ENCODE data around the gene TRIO. TPM values are rescaled to one million over a fixed set of nuclear protein-coding genes. Genes with fewer than 3 reads are reported as not detected.

The TRIO gene
- total and polyA plus RNA-seq, 2 donors (not counting 3 experiments of a cell fraction or from before 2014, with no cell fraction given) = 82.9 to 248 TPM

DNA sequence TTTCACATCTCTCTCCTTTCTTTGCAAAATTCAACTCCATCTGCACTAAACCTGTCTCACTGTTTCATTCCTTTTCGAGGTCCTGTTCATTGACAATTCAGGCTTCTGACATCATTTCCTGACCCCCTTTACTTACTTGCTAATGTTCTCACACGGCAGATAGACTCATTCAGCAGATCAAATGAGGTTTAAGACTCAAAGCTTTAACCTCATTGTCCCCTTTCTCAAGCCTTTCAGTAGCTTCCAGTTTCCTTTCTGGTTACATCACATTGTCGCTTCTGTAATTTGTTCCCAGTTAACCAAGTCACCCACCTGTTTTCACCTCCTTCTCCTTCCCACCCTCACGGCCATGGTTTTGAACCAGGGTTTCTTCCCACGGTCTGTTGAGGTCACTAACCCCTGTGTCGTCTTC, 295.1 kb downstream of the TRIO start:
- DNase-seq (ENCODE audit: low read depth, low spot score) = no peak
- H4K20me1 ChIP-seq (replicated peaks; ENCODE audit: control insufficient read depth, extremely low read depth, insufficient read depth, low read length) = no peaks in the 10 kb centered on the region
- FAIRE-seq = no peak
- dilution Hi-C loops (cut with MboI; ENCODE audit: extremely low pct_ligation_motif_present, low sequenced_read_pairs) = no loop called here
- H3K9ac ChIP-seq (replicated peaks; ENCODE audit: extremely low read depth, insufficient read depth, low read length) = no peak overlapping the region
- no peak overlapping the region for H3K4me3 ChIP-seq (replicated peaks in 1 of 3; ENCODE audit: insufficient read depth in 1 of 3, low read depth in 1 of 3, low read length in 3 of 3)
- TF ChIP-seq MAX (IDR thresholded peaks at IDR 0.05; ENCODE audit: insufficient read depth, insufficient read length) (no peak), POLR2AphosphoS5 (IDR thresholded peaks at IDR 0.05; ENCODE audit: insufficient read depth, low read depth, low read length) (no peak), FOS (IDR thresholded peaks at IDR 0.05; ENCODE audit: borderline replicate concordance, insufficient read depth, low read length) (no peak), EZH2 (IDR thresholded peaks at IDR 0.05; ENCODE audit: borderline replicate concordance, low read depth, low read length, severe bottlenecking) (no peak), MYC (IDR thresholded peaks at IDR 0.05; ENCODE audit: low read depth, low read length) (no peak), CTCF (IDR thresholded peaks at IDR 0.05; ENCODE audit: extremely low read depth in 1 of 2, insufficient read depth in 1 of 2, low read depth in 1 of 2, low read length in 2 of 2) (no peak), GATA2 (IDR thresholded peaks at IDR 0.05; ENCODE audit: insufficient read depth, insufficient read length, low read depth, low read length) (no peak), JUN (IDR thresholded peaks at IDR 0.05; ENCODE audit: borderline replicate concordance, insufficient read depth, insufficient read length, low read depth) (no peak), POLR2A (IDR thresholded peaks at IDR 0.05; ENCODE audit: low read depth, low read length) (no peak)
- H3K27ac ChIP-seq (ENCODE audit: insufficient read depth, low read depth, low read length) = no peak overlapping the region
- no peaks in the 10 kb centered on the region for H3K9me1 ChIP-seq (replicated peaks; ENCODE audit: control insufficient read depth, extremely low read depth, insufficient read depth, low read length)
- H3K9me3 ChIP-seq (replicated peaks; ENCODE audit: control insufficient read depth, insufficient read depth, low read length) = no peaks in the 10 kb centered on the region
- H3K4me1 ChIP-seq (ENCODE audit: control insufficient read depth, extremely low read depth, insufficient read depth, low read length) = peaks cover 41% of the 10 kb centered on the region
- no peak overlapping the region for H2AFZ ChIP-seq (ENCODE audit: low read depth, low read length)
- no TSS peak for BruUV-seq (replicated peaks)
- POLR2A ChIA-PET = no interaction called here
- CTCF ChIA-PET = no interaction called here
- intact Hi-C loops (cut with micrococcal nuclease) = no loop called here
- H3K4me2 ChIP-seq (ENCODE audit: insufficient read depth, low read length) = no peak overlapping the region
- H3K79me2 ChIP-seq (ENCODE audit: control insufficient read depth, insufficient read depth, low read length) = peaks cover 56% of the 10 kb centered on the region
- peaks cover 0 to 2% of the 10 kb centered on the region in 2 experiments for H3K36me3 ChIP-seq (ENCODE audit: control insufficient read depth in 2 of 2, extremely low read depth in 1 of 2, insufficient read depth in 2 of 2, low read length in 2 of 2)
- H3K27me3 ChIP-seq (ENCODE audit: control insufficient read depth in 2 of 2, insufficient read depth in 2 of 2, low read length in 2 of 2) = no peaks in the 10 kb centered on the region
